Measurements from ENCODE around the gene ZDHHC1.

DNA sequence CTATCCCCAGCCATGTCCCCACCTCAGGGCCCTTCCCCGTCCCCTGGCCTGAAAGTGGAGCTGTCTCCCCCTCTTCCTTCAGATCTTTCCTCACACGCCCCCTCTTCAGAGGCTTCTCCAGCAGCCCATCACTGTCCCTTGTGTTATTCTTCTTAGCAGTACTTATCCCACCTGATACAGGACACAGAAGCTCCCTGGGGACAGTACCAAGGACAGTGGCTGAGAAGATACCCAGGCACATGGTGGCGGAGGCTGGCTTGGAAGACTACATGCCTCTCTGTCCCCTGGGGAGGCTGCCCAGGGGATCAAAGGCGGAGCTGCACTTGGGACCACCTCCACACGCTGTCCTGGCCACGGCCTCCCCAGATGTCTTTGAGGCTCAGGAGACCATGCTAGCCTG lies 38.6 kb upstream of the ZDHHC1 start:
- TF ChIP-seq, protein P1, sequence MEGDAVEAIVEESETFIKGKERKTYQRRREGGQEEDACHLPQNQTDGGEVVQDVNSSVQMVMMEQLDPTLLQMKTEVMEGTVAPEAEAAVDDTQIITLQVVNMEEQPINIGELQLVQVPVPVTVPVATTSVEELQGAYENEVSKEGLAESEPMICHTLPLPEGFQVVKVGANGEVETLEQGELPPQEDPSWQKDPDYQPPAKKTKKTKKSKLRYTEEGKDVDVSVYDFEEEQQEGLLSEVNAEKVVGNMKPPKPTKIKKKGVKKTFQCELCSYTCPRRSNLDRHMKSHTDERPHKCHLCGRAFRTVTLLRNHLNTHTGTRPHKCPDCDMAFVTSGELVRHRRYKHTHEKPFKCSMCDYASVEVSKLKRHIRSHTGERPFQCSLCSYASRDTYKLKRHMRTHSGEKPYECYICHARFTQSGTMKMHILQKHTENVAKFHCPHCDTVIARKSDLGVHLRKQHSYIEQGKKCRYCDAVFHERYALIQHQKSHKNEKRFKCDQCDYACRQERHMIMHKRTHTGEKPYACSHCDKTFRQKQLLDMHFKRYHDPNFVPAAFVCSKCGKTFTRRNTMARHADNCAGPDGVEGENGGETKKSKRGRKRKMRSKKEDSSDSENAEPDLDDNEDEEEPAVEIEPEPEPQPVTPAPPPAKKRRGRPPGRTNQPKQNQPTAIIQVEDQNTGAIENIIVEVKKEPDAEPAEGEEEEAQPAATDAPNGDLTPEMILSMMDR (conservative IDR thresholded peaks at IDR 0.05; ENCODE audit: low read length): no peak
- TF ChIP-seq EZH2phosphoT487 (IDR thresholded peaks at IDR 0.05; ENCODE audit: borderline replicate concordance): no peak

All from Loucy (cell line).